Measurements from ENCODE around the gene PLEKHA7. TPM values are rescaled to one million over a fixed set of nuclear protein-coding genes. Genes with fewer than 3 reads are reported as not detected.
"Not testable (repeated sequence)": the region's sequence is repeated elsewhere in the genome, so short reads cannot be mapped to it uniquely, and the experiment has no call there.

PLEKHA7 gene
- total RNA-seq, 4 donors from 2014 or later: 24.1 to 49.3 (median 28.8) TPM

DNA sequence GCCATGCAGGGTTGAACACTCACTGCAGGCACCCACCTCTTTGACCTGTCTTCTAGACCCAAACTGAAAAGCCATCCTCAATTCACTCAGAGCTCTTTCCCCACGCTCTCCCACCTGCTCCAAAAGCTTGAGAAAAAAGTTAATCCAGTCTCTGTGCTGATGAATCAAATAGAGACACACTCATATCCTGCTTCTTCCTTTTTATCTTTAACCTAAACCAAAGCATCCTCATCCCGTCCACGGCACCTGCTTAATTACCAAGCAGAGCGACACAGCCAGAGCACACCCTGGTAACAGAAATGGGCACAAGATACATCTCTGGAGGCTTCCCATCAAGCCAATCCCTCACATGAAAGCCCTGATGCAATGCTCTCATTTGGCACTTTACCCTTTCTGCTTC is 102.6 kb downstream of the PLEKHA7 start:
- ATAC-seq (ENCODE audit: low FRiP score) (no peak), DNase-seq (ENCODE audit: low spot score) (no peak)
- TF ChIP-seq, protein P1, sequence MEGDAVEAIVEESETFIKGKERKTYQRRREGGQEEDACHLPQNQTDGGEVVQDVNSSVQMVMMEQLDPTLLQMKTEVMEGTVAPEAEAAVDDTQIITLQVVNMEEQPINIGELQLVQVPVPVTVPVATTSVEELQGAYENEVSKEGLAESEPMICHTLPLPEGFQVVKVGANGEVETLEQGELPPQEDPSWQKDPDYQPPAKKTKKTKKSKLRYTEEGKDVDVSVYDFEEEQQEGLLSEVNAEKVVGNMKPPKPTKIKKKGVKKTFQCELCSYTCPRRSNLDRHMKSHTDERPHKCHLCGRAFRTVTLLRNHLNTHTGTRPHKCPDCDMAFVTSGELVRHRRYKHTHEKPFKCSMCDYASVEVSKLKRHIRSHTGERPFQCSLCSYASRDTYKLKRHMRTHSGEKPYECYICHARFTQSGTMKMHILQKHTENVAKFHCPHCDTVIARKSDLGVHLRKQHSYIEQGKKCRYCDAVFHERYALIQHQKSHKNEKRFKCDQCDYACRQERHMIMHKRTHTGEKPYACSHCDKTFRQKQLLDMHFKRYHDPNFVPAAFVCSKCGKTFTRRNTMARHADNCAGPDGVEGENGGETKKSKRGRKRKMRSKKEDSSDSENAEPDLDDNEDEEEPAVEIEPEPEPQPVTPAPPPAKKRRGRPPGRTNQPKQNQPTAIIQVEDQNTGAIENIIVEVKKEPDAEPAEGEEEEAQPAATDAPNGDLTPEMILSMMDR (IDR thresholded peaks at IDR 0.05): no peak

DNA sequence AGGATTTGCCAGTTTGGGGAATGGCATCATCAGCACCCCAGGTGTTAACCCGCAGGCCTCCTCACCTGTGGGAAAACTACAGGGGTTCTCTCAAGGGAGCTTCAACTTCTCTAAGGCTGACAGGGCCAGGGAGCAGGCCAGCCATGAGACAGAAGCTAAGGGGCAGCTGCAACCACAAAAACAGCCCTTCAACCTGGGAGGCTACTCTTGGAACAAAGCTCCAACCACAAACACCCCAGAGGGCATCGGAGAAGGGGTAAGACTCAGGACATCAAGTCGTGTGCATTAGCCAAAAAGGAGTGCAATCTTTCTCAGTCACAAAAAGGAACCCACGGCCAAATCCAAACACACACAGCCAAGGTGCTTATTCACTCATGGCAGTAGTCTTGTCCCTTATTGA is 103.0 kb downstream of the PLEKHA7 start:
- ATAC-seq (ENCODE audit: low FRiP score) (no peak), DNase-seq (ENCODE audit: low spot score) (no peak)
- TF ChIP-seq, protein P1 (IDR thresholded peaks at IDR 0.05): no peak

DNA sequence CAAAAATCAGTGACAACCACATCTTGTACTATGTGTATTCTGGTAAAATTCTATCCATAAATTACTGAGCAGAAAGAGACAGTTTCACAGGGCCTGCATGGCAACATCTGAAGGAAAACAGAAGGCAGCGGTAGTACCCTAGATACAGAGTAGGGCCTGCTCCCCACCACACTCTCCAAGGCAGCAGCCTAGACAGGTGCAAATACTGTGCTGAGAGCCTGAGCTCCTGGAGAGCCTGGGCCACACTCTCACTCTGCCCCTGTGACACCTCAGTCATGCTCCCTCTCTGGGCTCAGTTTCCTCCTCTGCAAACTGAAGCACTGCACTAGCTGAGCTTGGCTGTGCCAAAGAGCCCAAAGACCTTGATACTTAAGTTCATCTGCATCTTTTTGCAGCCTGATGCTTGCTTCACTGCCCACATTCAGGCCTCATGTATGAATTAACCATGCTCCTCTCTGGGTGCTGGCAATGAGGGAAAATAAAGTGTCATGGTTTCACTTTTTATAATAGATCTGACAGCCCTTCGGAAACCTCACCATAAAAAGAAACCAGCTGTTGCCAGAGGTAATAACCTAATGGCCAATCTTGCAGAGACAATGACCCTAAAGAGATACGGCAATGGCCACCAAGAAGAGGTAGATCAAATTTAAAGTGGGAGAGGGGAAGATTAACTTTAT is 104.7 kb downstream of the PLEKHA7 start:
- TF ChIP-seq, protein P1 (IDR thresholded peaks at IDR 0.05): no peak
- DNase-seq (ENCODE audit: low spot score) (no peak), ATAC-seq (ENCODE audit: low FRiP score) (no peak)

DNA sequence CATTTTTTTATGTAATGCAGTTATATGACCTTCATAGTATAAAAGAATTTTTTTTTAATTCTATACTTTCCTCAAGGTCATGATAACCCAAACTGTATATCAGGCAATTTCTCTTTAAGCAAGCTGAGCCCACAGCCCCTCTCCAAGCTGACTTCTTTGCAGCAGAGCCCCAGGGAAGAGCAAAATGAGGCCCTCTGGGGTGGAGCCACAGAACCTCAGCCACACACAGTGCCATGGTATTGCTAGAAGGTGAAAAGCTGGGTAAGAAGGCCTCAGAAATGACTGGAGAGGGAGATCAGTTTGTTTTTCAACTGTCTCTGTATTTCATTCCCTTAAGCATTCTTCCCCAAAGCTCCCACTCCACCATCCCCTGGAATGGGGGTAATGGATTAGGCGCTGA is 108.8 kb downstream of the PLEKHA7 start:
- ATAC-seq (ENCODE audit: low FRiP score) (no peak), DNase-seq (ENCODE audit: low spot score) (no peak)
- TF ChIP-seq, protein P1 (IDR thresholded peaks at IDR 0.05): no peak

DNA sequence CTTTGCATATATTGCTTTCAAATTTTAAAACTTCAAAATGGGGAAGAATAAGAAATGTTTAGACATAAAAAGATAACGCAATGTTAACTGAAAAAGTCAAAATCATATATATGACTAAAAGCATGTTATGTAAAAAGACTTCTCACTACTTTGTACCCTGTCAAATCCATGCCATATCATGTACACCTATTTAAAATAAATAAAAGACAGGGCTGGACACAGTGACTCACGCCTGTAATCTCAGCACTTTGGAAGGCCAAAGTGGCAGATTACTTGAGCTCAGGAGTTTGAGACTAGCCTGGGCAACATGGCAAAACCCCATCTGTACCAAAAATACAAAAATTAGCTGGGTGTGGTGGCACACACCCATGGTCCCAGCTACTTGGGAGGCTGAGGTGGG is 109.5 kb downstream of the PLEKHA7 start:
- DNase-seq (ENCODE audit: low spot score); ATAC-seq (ENCODE audit: low FRiP score): not testable (repeated sequence)

DNA sequence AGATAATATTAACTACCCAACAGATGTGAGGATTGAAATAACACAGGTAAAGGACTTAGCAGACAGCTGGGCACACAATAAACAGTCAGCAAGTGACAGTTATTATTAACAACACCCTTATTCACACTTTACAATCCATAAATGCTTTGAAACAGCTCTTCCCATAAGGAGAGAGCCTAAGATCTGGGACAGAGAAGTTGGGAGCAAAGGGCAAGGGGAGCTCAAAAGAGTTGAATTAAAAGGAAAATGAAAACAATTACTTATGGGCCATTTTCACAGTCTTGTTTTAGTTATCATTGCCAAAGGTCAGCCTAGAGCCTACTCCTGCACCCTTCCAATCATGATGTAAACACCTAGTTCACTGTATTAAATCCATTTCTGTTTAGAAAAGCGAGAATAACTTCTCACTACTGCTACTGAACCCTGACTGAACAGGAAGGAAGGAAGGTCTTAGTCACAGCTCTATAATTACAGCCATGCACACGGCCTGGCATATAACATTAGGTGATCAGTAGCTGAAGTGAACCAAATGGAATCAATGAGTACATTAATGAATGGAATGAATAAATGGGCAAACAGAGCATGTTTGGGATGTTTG is 111.3 kb downstream of the PLEKHA7 start:
- no peak for ATAC-seq (ENCODE audit: low FRiP score)
- DNase-seq (ENCODE audit: low spot score): no peak
- TF ChIP-seq, protein P1 (IDR thresholded peaks at IDR 0.05): no peak

DNA sequence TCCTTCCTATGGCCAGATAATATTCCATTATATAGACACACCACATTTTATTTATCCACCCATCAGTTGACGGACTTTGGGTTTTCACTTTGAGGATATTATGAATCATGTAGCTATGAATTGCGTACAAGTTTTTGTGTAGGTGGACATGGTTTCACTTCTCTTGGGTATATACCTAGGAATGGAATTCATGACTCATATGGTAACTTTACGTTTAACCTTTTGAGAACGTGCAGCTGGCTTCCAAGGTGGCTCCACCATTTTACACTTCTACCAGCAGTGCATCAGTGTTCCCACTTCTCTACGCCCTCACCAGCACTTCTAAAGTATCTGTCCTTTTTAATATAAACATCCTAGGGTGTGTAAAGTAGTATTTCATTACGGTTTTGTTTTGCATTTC is 112.0 kb downstream of the PLEKHA7 start:
- ATAC-seq (ENCODE audit: low FRiP score) (no peak), DNase-seq (ENCODE audit: low spot score) (no peak)
- TF ChIP-seq, protein P1 (IDR thresholded peaks at IDR 0.05): no peak

All from omental fat pad (tissue), 4 donors.